SK-N-SH (cell line): ENCODE results near the gene CKAP2L. TPM values are rescaled to one million over a fixed set of nuclear protein-coding genes. Genes with fewer than 3 reads are reported as not detected.

Experiments
- CTCF ChIA-PET: fragments of 300-600, 350-600 bp; formaldehyde crosslinking; extraction: SDS; loops from one replicate; lab custom pipeline; 2021; lab: Yijun Ruan, JAX
- POLR2A ChIA-PET: fragments of 350-600 bp; sonication (Branson Sonifier 250); formaldehyde crosslinking; extraction: SDS; loops from one replicate; lab custom pipeline; 2020; ENCODE audit warnings: antibody characterized with exemption, inconsistent platforms; lab: Yijun Ruan, JAX
- DNase-seq: peaks from one replicate; pipeline ENCODE4 v3.0.0; 2012
- H2AFZ ChIP-seq: fragments of 200-600 bp; sonication (generic); 2 replicates; pipeline ENCODE4 v1.8.1; 2016; ENCODE audit warnings: antibody characterized with exemption, mild to moderate bottlenecking, low read depth
- H3F3A ChIP-seq: fragments of 200-600 bp; sonication (generic); replicated peaks from 2 replicates; pipeline ENCODE3; 2016; ENCODE audit warnings: antibody characterized with exemption, mild to moderate bottlenecking; ENCODE audit not compliant: insufficient read depth
- H3K27ac ChIP-seq, 2 experiments: fragments of 200-500 bp in 1 of 2; fragments of 200-600 bp in 1 of 2; sonication (Bioruptor generic) in 1 of 2; sonication (generic), shearing (Covaris generic) in 1 of 2; 2 replicates each; pipeline versions ENCODE4 v1.5.1 to v1.6.1; 2014 to 2016; ENCODE audit warnings: low read depth in 2 of 2, inconsistent platforms in 1 of 2, low read length in 1 of 2, mild to moderate bottlenecking in 1 of 2, mixed read lengths in 1 of 2
- H3K27me3 ChIP-seq: fragments of 200-600 bp; sonication (generic), shearing (Covaris generic); 2 replicates; pipeline ENCODE4 v1.6.1; 2016; ENCODE audit warnings: mixed run types; ENCODE audit not compliant: insufficient read depth
- H3K36me3 ChIP-seq, 2 experiments: fragments of 200-500 bp in 1 of 2; fragments of 200-600 bp in 1 of 2; sonication (Bioruptor generic) in 1 of 2; sonication (generic) in 1 of 2; replicated peaks in 1 of 2; 2 replicates each; pipeline versions ENCODE3 to v1.5.1; 2014 to 2016; ENCODE audit warnings: low read length in 1 of 2, mild to moderate bottlenecking in 1 of 2; ENCODE audit not compliant: insufficient read depth in 2 of 2, control insufficient read depth in 1 of 2
- H3K4me1 ChIP-seq, 2 experiments: fragments of 200-500 bp in 1 of 2; fragments of 200-600 bp in 1 of 2; sonication (Bioruptor generic) in 1 of 2; sonication (generic), shearing (Covaris generic) in 1 of 2; 2 replicates each; pipeline versions ENCODE4 v1.5.1 to v1.6.1; 2014 to 2016; ENCODE audit warnings: low read depth in 1 of 2, low read length in 1 of 2, mixed run types in 1 of 2; ENCODE audit not compliant: insufficient read depth in 2 of 2, control insufficient read depth in 1 of 2
- H3K4me2 ChIP-seq: fragments of 200-600 bp; sonication (generic), shearing (Covaris generic); 2 replicates; pipeline ENCODE4 v1.6.1; 2017; ENCODE audit warnings: mixed run types
- H3K4me3 ChIP-seq, 2 experiments: fragments of 200-500 bp in 1 of 2; fragments of 200-600 bp in 1 of 2; sonication (Bioruptor generic) in 1 of 2; sonication (generic), shearing (Covaris generic) in 1 of 2; 2 replicates each; pipeline versions ENCODE4 v1.5.1 to v1.8.1; 2014 to 2016; ENCODE audit warnings: low read depth in 2 of 2, inconsistent platforms in 1 of 2, low read length in 1 of 2, mild to moderate bottlenecking in 1 of 2, mixed read lengths in 1 of 2, moderate library complexity in 1 of 2
- H3K79me2 ChIP-seq: fragments of 200-600 bp; sonication (generic); 2 replicates; pipeline ENCODE4 v1.8.1; 2017; ENCODE audit warnings: mild to moderate bottlenecking; ENCODE audit not compliant: insufficient read depth
- H3K9ac ChIP-seq: fragments of 200-600 bp; sonication (generic); 2 replicates; pipeline ENCODE4 v1.6.1; 2017; ENCODE audit warnings: mixed run types
- H3K9me2 ChIP-seq: fragments of 200-600 bp; sonication (generic); 2 replicates; pipeline ENCODE4 v1.6.1; 2017; ENCODE audit warnings: mixed run types
- H3K9me3 ChIP-seq: fragments of 200-600 bp; sonication (generic); 2 replicates; pipeline ENCODE4 v1.6.1; 2017; ENCODE audit warnings: mixed run types, mild to moderate bottlenecking, moderate library complexity
- H4K20me1 ChIP-seq: fragments of 200-600 bp; sonication (generic); 2 replicates; pipeline ENCODE4 v1.6.1; 2017; ENCODE audit warnings: mild to moderate bottlenecking, mixed run types; ENCODE audit not compliant: insufficient read depth
- EZH2phosphoT487 ChIP-seq: fragments of 200-600 bp; sonication (generic); IDR thresholded peaks from 2 replicates; pipeline ENCODE4 v1.6.1; 2017; ENCODE audit warnings: low read depth, mixed run types, mild to moderate bottlenecking, antibody characterized with exemption, moderate library complexity, borderline replicate concordance
- GABPA ChIP-seq: IDR thresholded peaks from 2 replicates; pipeline ENCODE4 v1.4.0; 2012; ENCODE audit warnings: low read depth, mild to moderate bottlenecking
- IRF3 ChIP-seq: fragments of 150-350 bp; IDR thresholded peaks from 2 replicates; pipeline ENCODE4 v1.6.1; 2016; ENCODE audit warnings: mild to moderate bottlenecking, low read depth, low read length
- JUND ChIP-seq: IDR thresholded peaks from 2 replicates; pipeline ENCODE4 v1.4.0; 2012
- MAX ChIP-seq: IDR thresholded peaks from 2 replicates; pipeline ENCODE4 v1.4.0; 2012; ENCODE audit warnings: low read depth
- NRF1 ChIP-seq: IDR thresholded peaks from 2 replicates; pipeline ENCODE4 v1.6.1; 2012; ENCODE audit warnings: low read depth, mild to moderate bottlenecking, low read length
- PBX3 ChIP-seq: IDR thresholded peaks from 2 replicates; pipeline ENCODE4; 2012
- REST ChIP-seq: IDR thresholded peaks from 2 replicates; pipeline ENCODE4 v1.6.1; 2012; ENCODE audit warnings: mild to moderate bottlenecking, low read depth, low read length, moderate library complexity
- SIN3A ChIP-seq: IDR thresholded peaks from 2 replicates; pipeline ENCODE4 v1.6.1; 2012; ENCODE audit warnings: low read depth, mild to moderate bottlenecking, low read length, moderate library complexity, borderline replicate concordance
- SMC3 ChIP-seq: IDR thresholded peaks from 2 replicates; pipeline ENCODE4 v1.6.1; 2012; ENCODE audit warnings: low read depth, low read length, improper control_type of control experiment
- TCF12 ChIP-seq: IDR thresholded peaks from 2 replicates; pipeline ENCODE4 v1.4.0; 2012
- USF2 ChIP-seq: fragments of 150-350 bp; IDR thresholded peaks from 2 replicates; pipeline ENCODE4 v1.6.1; 2017; ENCODE audit warnings: antibody characterized with exemption, low read length, low read depth, borderline replicate concordance
- YY1 ChIP-seq: IDR thresholded peaks from 2 replicates; pipeline ENCODE4 v1.4.0; 2012; ENCODE audit warnings: low read depth, mild to moderate bottlenecking
- WGBS: methylation state at CpG from one replicate; pipeline ENCODE4 v1.1.6; 2017; ENCODE audit warnings: low lambda C conversion rate; 5-methylcytosine and 5-hydroxymethylcytosine counted together
- polyA plus RNA-seq, 3 experiments: library from polyadenylated mRNA; depleted of rRNA; stranded (reverse); fragments of >200 nt; gene quantifications; 2 replicates each; pipeline ENCODE4 v1.2.3, GENCODE V29; 2012

Gene CKAP2L
- polyA plus RNA-seq, 1 of the 3 experiments (the other 2 are of a cell fraction): 2.9 TPM

- H3K36me3 ChIP-seq: no peaks in the 10 kb centered on the region
- no peaks in the 10 kb centered on the region for H3K9me3 ChIP-seq
- ChIA-PET POLR2A (no interaction called here), CTCF (no interaction called here)
- H3K79me2 ChIP-seq: no peaks in the 10 kb centered on the region
- H4K20me1 ChIP-seq: no peaks in the 10 kb centered on the region
- H3K4me2 ChIP-seq: no peak overlapping the region
- no peaks in the 10 kb centered on the region for H3K27me3 ChIP-seq
- no peaks in the 10 kb centered on the region for H3K9me2 ChIP-seq
- H3K4me1 ChIP-seq: no peaks in the 10 kb centered on the region
- no peak overlapping the region for H3K9ac ChIP-seq
- no peak for DNase-seq
- no peak overlapping the region for H3K27ac ChIP-seq
- 54% methylated on average over 3 of the region's 3 CpGs for WGBS
- no peak overlapping the region for H3K4me3 ChIP-seq
- no peaks in the 10 kb centered on the region for H3F3A ChIP-seq
- no peak overlapping the region for H2AFZ ChIP-seq
- TF ChIP-seq MAX (no peak), SMC3 (no peak), JUND (no peak), PBX3 (no peak), REST (no peak), SIN3A (no peak), YY1 (no peak), USF2 (no peak), NRF1 (no peak), GABPA (no peak), IRF3 (no peak), TCF12 (no peak), EZH2phosphoT487 (no peak)
Observed at GRCh38 chr2:112787294-112787693, 22.9 kb upstream of the CKAP2L start.
